Measurements from ENCODE around the gene TNFRSF4. TPM values are rescaled to one million over a fixed set of nuclear protein-coding genes. Genes with fewer than 3 reads are reported as not detected.
A peak's percentile ranks its signal among the peaks of the same experiment; 100 is the strongest.

The TNFRSF4 gene
- total RNA-seq, 1 donor from 2014 or later, result 2.3 TPM

- intact Hi-C loops (cut with micrococcal nuclease), result no loop called here
- DNase-seq (no peak), ATAC-seq (no peak)
These were observed 22.3 kb upstream of the TNFRSF4 start for GRCh38 chr1:1236176-1236763.

GRCh38 chr1:1235016-1235744 is 21.2 kb upstream of the TNFRSF4 start:
- intact Hi-C loops (cut with micrococcal nuclease), result no loop called here
- DNase-seq, result no peak
- ATAC-seq, result no peak

- no peak for DNase-seq
- no peak for ATAC-seq
- intact Hi-C loops (cut with micrococcal nuclease), result no loop called here
These were observed 20.3 kb upstream of the TNFRSF4 start for GRCh38 chr1:1234180-1234808.

- intact Hi-C loops (cut with micrococcal nuclease), result no loop called here
- DNase-seq (no peak), ATAC-seq (no peak)
These were observed 19.6 kb upstream of the TNFRSF4 start for GRCh38 chr1:1233567-1233892.

- intact Hi-C loops (cut with micrococcal nuclease), result no loop called here
- DNase-seq (no peak), ATAC-seq (no peak)
These were observed 19.0 kb upstream of the TNFRSF4 start for GRCh38 chr1:1232796-1233566.

- DNase-seq (no peak), ATAC-seq (no peak)
- intact Hi-C loops (cut with micrococcal nuclease), result no loop called here
These were observed 18.3 kb upstream of the TNFRSF4 start, which contains the start of gene B3GALT6 for GRCh38 chr1:1232208-1232795. B3GALT6 (plus strand) TSS chr1:1232237; CDS start chr1:1232279, 42 bp downstream.

GRCh38 chr1:1231400-1232207 is 17.7 kb upstream of the TNFRSF4 start, which contains the start of gene SDF4:
SDF4 (minus strand) TSS chr1:1232001; CDS start chr1:1228772, 3,229 bp downstream.
- peak; percentile 97 for ATAC-seq
- intact Hi-C loops (cut with micrococcal nuclease), result no loop called here
- peak; percentile 98 for DNase-seq

- ATAC-seq (no peak), DNase-seq (no peak)
- intact Hi-C loops (cut with micrococcal nuclease), result no loop called here
These were observed 16.9 kb upstream of the TNFRSF4 start for GRCh38 chr1:1230656-1231399.

GRCh38 chr1:1229770-1230169 is 15.8 kb upstream of the TNFRSF4 start:
- intact Hi-C loops (cut with micrococcal nuclease), result no loop called here
- ATAC-seq (no peak), DNase-seq (no peak)

- ATAC-seq (no peak), DNase-seq (no peak)
- intact Hi-C loops (cut with micrococcal nuclease), result no loop called here
These were observed 14.8 kb upstream of the TNFRSF4 start for GRCh38 chr1:1228596-1229321.

- intact Hi-C loops (cut with micrococcal nuclease), result no loop called here
- no peak for DNase-seq
- no peak for ATAC-seq
These were observed 14.2 kb upstream of the TNFRSF4 start for GRCh38 chr1:1228187-1228586.

GRCh38 chr1:1227386-1227785 is 13.4 kb upstream of the TNFRSF4 start:
- no peak for DNase-seq
- intact Hi-C loops (cut with micrococcal nuclease), result no loop called here
- no peak for ATAC-seq

GRCh38 chr1:1226566-1227362 is 12.8 kb upstream of the TNFRSF4 start:
- DNase-seq, result no peak
- intact Hi-C loops (cut with micrococcal nuclease), result no loop called here
- no peak for ATAC-seq

GRCh38 chr1:1225913-1226312 is 12.0 kb upstream of the TNFRSF4 start:
- intact Hi-C loops (cut with micrococcal nuclease), result no loop called here
- DNase-seq (no peak), ATAC-seq (peak; percentile 27)

- intact Hi-C loops (cut with micrococcal nuclease), result no loop called here
- DNase-seq (no peak), ATAC-seq (peak; percentile 26)
These were observed 11.4 kb upstream of the TNFRSF4 start for GRCh38 chr1:1225238-1225845.

GRCh38 chr1:1223891-1224290 is 9.9 kb upstream of the TNFRSF4 start:
- ATAC-seq (no peak), DNase-seq (no peak)
- intact Hi-C loops (cut with micrococcal nuclease), result no loop called here
